ENCODE measurements around the gene KDELR1. TPM values are rescaled to one million over a fixed set of nuclear protein-coding genes. Genes with fewer than 3 reads are reported as not detected.
A peak's percentile ranks its signal among the peaks of the same experiment; 100 is the strongest.

Gene KDELR1
- total and polyA plus RNA-seq, 2 of the 13 experiments (the other 11 are each of a cell fraction or from before 2014, with no cell fraction given): 134 to 185 TPM

GRCh38 chr19:48363810-48364597 lies 27.3 kb downstream of the KDELR1 start, which contains the start of the genes SYNGR4 and TMEM143 (continued):
- no peak for TF ChIP-seq KIAA2018 (CRISPR knock-in tag; IDR thresholded peaks at IDR 0.05; ENCODE audit: borderline replicate concordance)
- TF ChIP-seq FOXA3 (CRISPR knock-in tag; IDR thresholded peaks at IDR 0.05): no peak
- no peak for TF ChIP-seq ZNF451 (CRISPR knock-in tag; IDR thresholded peaks at IDR 0.05)
- TF ChIP-seq EP300 (IDR thresholded peaks at IDR 0.05; ENCODE audit: low read depth in 2 of 2, low read length in 2 of 2): peak in 1 of 2 experiments; percentile 21; a peak in 1 of 4 replicates
- TF ChIP-seq EP300 (CRISPR knock-in tag; IDR thresholded peaks at IDR 0.05; ENCODE audit: borderline replicate concordance): no peak
- no peak for TF ChIP-seq ZNF3 (CRISPR knock-in tag; IDR thresholded peaks at IDR 0.05)
- TF ChIP-seq ZSCAN29 (CRISPR knock-in tag; conservative IDR thresholded peaks at IDR 0.05): 0 out of 2 replicates have a peak, but pooled peaks have one; percentile 8
- TF ChIP-seq ZHX2 (IDR thresholded peaks at IDR 0.05; ENCODE audit: low read depth): no peak
- TF ChIP-seq ZHX2 (CRISPR knock-in tag; IDR thresholded peaks at IDR 0.05; ENCODE audit: borderline replicate concordance): no peak
- no peak for TF ChIP-seq BRF2 (CRISPR knock-in tag; IDR thresholded peaks at IDR 0.05)
- TF ChIP-seq NRL (CRISPR knock-in tag; IDR thresholded peaks at IDR 0.05; ENCODE audit: borderline replicate concordance): no peak
- no peak for TF ChIP-seq U2AF1 (optimal IDR thresholded peaks at IDR 0.05; ENCODE audit: low read depth, low read length)

All from HepG2 (cell line).